Measurements from ENCODE around the gene WDR76. TPM values are rescaled to one million over a fixed set of nuclear protein-coding genes. Genes with fewer than 3 reads are reported as not detected.
A peak's percentile ranks its signal among the peaks of the same experiment; 100 is the strongest.

WDR76 gene
- total and polyA plus RNA-seq, 9 donors, result 7.2 to 12.2 (median 8.9) TPM

DNA sequence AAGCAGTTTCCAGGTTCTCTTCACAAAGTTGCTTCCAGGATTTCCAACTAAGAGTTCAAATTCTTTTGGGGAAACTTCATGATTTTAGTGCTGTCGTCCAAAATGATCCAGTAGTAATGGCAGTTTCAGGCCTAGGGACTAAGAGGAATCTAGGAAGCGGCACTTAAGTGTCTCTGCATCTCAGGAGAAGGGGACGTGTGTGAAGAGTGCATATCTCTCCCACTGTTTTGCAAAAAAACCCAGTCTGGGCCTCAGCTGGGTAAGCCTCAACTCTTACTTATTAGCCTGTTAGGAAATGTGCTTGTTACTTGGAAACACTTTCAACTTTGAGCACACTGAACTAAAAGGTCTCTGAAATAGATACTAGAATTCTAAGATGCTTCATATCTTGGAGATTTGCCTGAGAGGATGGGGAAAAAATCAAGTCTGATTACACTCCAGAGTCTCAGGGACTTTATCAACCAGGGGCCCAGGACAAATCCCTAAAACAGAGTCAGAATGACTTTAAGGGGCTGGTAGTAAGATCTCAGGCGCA lies 81.8 kb downstream of the WDR76 start:
- no peaks in the 10 kb centered on the region for H3K9me3 ChIP-seq (replicated peaks; ENCODE audit: control insufficient read depth, low read depth, low read length)
- H3K27me3 ChIP-seq (ENCODE audit: control insufficient read depth, insufficient read depth, low read length), result no peaks in the 10 kb centered on the region
- H3K4me1 ChIP-seq (ENCODE audit: control insufficient read depth, insufficient read depth, low read length), result peaks cover 8% of the 10 kb centered on the region
- DNase-seq, result peak; percentile 68
- H3K36me3 ChIP-seq (ENCODE audit: control insufficient read depth, insufficient read depth, low read length), result no peaks in the 10 kb centered on the region
- H3K4me3 ChIP-seq (ENCODE audit: low read length), result no peak overlapping the region
- WGBS (ENCODE audit: insufficient coverage), result 40% methylated on average over 2 of the region's 4 CpGs
- peak overlapping the region; percentile 43 for H3K27ac ChIP-seq (ENCODE audit: low read length)

DNA sequence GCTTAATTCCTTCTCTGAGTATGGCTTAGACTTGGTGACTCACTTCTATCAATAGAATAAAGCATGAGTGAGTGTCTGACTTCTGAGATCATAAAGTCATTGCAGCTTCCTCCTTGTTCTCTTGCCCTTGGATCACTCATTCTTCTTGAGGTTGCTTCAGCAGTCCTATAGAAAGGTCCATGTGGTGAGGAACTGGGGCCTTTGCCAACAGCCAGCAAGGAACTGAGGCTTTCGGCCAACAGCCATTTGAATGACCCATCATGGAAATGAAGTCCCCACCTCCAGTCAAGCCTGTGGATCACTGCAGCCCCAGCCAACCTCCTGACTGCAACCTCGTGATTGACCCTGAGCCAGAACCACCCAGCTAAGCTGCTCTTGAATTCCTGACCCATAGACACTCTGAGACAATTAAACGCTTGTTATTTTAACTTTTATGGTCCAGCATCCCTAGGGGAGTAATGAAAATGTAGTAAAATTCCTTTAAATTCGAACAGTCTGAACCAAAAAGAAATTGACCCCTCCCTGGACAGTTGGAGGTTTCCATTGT lies 84.5 kb downstream of the WDR76 start:
- Histone ChIP-seq H3K9me3 (replicated peaks; ENCODE audit: control insufficient read depth, low read depth, low read length) (no peaks in the 10 kb centered on the region), H3K4me1 (ENCODE audit: control insufficient read depth, insufficient read depth, low read length) (peaks cover 3% of the 10 kb centered on the region), H3K27ac (ENCODE audit: low read length) (no peak overlapping the region), H3K36me3 (ENCODE audit: control insufficient read depth, insufficient read depth, low read length) (no peaks in the 10 kb centered on the region), H3K4me3 (ENCODE audit: low read length) (no peak overlapping the region), H3K27me3 (ENCODE audit: control insufficient read depth, insufficient read depth, low read length) (no peaks in the 10 kb centered on the region)
- peak; percentile 73 for DNase-seq
- WGBS (ENCODE audit: insufficient coverage), result 20% methylated on average over 1 of the region's 4 CpGs

DNA sequence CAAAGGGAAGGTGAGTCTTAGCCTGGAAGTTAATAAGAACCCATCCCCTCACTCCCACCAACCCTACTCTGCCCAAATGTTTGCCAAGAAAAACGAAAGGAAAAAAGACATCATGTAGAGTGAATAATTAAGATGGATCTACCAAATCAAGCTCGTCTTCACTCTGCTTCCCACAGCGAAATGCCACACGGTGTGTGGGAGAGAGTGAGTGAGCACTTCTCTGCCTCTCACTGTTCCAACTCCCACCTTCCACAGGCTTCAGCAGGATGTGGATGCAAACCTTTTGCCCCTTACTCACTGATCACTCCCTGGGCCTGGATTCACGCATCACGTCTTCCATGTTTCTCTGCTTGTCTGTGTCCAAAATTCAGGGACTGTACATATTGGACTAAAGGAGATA lies 85.4 kb downstream of the WDR76 start:
- Histone ChIP-seq H3K27ac (ENCODE audit: low read length) (no peak overlapping the region), H3K4me1 (ENCODE audit: control insufficient read depth, insufficient read depth, low read length) (peaks cover 3% of the 10 kb centered on the region), H3K9me3 (replicated peaks; ENCODE audit: control insufficient read depth, low read depth, low read length) (no peaks in the 10 kb centered on the region), H3K27me3 (ENCODE audit: control insufficient read depth, insufficient read depth, low read length) (no peaks in the 10 kb centered on the region), H3K36me3 (ENCODE audit: control insufficient read depth, insufficient read depth, low read length) (no peaks in the 10 kb centered on the region), H3K4me3 (ENCODE audit: low read length) (no peak overlapping the region)
- DNase-seq, result no peak
- WGBS (ENCODE audit: insufficient coverage), result 60% methylated on average over 1 of the region's 6 CpGs

DNA sequence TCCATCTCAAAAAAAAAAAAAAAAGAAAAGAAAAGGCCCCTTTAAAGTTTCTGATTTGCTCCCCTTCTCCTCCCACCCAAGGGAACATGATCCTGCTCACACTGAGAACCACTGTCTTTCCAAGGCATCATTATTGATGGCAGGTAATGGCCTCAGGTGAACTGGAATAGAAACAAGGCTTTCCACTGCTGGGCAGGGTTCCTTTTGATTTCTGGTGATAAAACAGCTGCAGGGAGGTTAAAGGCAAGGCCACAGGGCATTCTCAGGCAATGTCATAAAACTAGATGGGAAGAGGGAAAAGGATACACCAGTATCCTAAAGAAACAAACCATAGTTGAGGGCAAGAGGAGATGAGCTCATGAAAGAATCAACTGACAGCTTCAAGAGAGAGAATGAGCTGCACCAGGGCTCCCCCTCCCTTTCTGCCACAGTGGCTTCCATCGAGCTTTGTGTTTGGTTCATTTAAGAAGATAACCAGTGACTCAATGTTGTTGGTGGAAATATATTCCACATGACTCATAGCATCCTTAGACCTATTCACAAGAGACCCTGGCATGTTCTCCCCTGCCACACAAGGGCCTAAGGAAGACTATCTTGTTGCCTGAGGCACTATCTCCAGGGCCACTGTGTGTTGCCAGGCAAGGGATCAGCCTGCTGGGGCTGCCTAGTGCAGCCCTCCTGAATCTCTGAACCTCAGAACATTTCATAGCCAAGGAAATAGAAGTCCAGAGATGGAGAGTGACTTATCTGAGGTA lies 86.4 kb downstream of the WDR76 start:
- H3K4me3 ChIP-seq (ENCODE audit: low read length), result no peak overlapping the region
- no peak overlapping the region for H3K27ac ChIP-seq (ENCODE audit: low read length)
- WGBS (ENCODE audit: insufficient coverage), result no CpG with 5 or more reads among the region's 1 CpG
- peaks cover 3% of the 10 kb centered on the region for H3K4me1 ChIP-seq (ENCODE audit: control insufficient read depth, insufficient read depth, low read length)
- no peaks in the 10 kb centered on the region for H3K27me3 ChIP-seq (ENCODE audit: control insufficient read depth, insufficient read depth, low read length)
- no peak for DNase-seq
- no peaks in the 10 kb centered on the region for H3K36me3 ChIP-seq (ENCODE audit: control insufficient read depth, insufficient read depth, low read length)
- no peaks in the 10 kb centered on the region for H3K9me3 ChIP-seq (replicated peaks; ENCODE audit: control insufficient read depth, low read depth, low read length)

DNA sequence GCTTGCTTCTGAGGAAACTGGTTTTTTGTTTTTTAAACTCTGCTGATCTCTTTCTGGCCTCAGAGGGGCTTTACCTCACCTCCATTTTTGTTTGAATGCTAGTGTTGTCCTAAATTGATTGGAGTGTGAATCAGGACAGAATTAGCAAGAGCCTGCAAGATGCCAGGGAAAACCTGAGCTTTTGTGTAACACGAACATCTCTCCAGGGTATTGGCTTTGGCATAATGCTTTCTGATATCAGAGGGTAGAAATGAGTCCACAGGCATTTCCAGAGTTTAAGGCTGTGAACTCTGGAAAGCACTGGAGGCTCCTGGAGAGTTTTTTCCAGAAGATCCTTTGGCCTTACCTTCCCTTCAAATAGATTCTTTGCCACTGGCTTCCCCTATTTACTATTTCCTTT lies 87.1 kb downstream of the WDR76 start:
- Histone ChIP-seq H3K4me1 (ENCODE audit: control insufficient read depth, insufficient read depth, low read length) (peaks cover 3% of the 10 kb centered on the region), H3K36me3 (ENCODE audit: control insufficient read depth, insufficient read depth, low read length) (no peaks in the 10 kb centered on the region), H3K9me3 (replicated peaks; ENCODE audit: control insufficient read depth, low read depth, low read length) (no peaks in the 10 kb centered on the region), H3K4me3 (ENCODE audit: low read length) (no peak overlapping the region), H3K27ac (ENCODE audit: low read length) (no peak overlapping the region), H3K27me3 (ENCODE audit: control insufficient read depth, insufficient read depth, low read length) (no peaks in the 10 kb centered on the region)
- no peak for DNase-seq
- WGBS (ENCODE audit: insufficient coverage), result 67% methylated on average over 1 of the region's 1 CpG

DNA sequence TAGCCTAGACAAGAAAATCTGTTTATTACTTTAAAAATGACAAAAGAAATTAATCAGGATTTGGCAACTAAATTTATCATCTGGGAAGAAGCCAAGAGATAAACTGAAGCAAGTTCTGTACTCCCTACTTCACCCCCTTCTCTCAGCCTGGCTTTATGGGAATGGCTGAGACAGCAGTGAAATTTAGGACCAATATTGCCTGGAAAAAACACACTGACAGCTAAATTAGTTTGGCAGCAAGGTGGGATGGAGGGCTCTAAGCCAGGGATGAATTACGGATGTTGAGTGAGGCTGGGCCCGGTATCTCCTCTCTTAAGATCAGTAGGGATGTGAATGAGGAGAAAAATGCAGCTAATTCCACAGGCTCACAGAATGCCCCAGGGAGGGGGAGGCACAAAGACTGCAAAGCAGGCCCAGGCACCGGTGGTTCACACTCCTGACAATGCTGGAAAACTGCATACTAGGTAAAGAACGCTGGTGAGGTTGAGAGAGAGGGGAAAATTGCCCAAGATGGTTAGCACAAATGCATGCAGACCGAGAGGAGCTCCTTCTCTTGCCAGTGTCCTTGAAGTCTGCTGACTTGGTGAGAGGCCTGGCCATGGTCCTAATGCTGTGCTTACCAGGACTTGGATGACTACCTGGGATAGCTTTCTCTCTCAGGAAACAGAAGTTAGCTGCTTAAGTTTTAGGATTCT lies 89.0 kb downstream of the WDR76 start:
- H3K36me3 ChIP-seq (ENCODE audit: control insufficient read depth, insufficient read depth, low read length), result no peaks in the 10 kb centered on the region

DNA sequence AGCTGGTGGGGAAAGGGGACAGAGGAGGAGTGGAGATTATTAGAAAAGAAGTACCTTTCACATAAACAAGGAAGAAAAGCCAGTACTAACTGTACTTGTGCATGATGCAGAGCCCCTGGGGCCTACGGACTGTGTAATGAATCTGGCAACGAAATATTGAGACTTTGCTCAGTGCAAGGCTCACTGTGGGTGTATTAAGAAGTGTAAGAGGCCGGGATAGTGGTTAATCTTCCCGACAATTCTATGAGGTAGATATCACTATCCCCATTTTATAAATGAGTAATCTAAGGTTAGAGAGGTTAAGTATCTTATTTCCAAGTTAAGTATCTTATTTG lies 89.5 kb downstream of the WDR76 start:
- peaks cover 11% of the 10 kb centered on the region for H3K4me1 ChIP-seq (ENCODE audit: control insufficient read depth, insufficient read depth, low read length)

More for the DNA sequence above, 89.0 kb downstream of the WDR76 start:
- Histone ChIP-seq H3K27me3 (ENCODE audit: control insufficient read depth, insufficient read depth, low read length) (no peaks in the 10 kb centered on the region), H3K9me3 (replicated peaks; ENCODE audit: control insufficient read depth, low read depth, low read length) (no peaks in the 10 kb centered on the region), H3K4me3 (ENCODE audit: low read length) (no peak overlapping the region), H3K27ac (ENCODE audit: low read length) (no peak overlapping the region), H3K4me1 (ENCODE audit: control insufficient read depth, insufficient read depth, low read length) (peaks cover 11% of the 10 kb centered on the region)
- peak; percentile 27 for DNase-seq
- WGBS (ENCODE audit: insufficient coverage), result 34% methylated on average over 4 of the region's 5 CpGs

More for the DNA sequence above, 89.5 kb downstream of the WDR76 start:
- H3K9me3 ChIP-seq (replicated peaks; ENCODE audit: control insufficient read depth, low read depth, low read length), result no peaks in the 10 kb centered on the region
- no peaks in the 10 kb centered on the region for H3K36me3 ChIP-seq (ENCODE audit: control insufficient read depth, insufficient read depth, low read length)
- DNase-seq, result peak; percentile 60
- no peaks in the 10 kb centered on the region for H3K27me3 ChIP-seq (ENCODE audit: control insufficient read depth, insufficient read depth, low read length)
- WGBS (ENCODE audit: insufficient coverage), result no CpG with 5 or more reads among the region's 4 CpGs
- H3K27ac ChIP-seq (ENCODE audit: low read length), result no peak overlapping the region
- no peak overlapping the region for H3K4me3 ChIP-seq (ENCODE audit: low read length)

Other genes with a start within 250 kb of the WDR76 start
- gene PPIP5K1, start 236.8 kb upstream of the WDR76 start, total RNA-seq, result 6.1 TPM
- 1 to 10 TPM; 5.9 to 9.9 (median 7.0) TPM for gene PPIP5K1, start 236.8 kb upstream of the WDR76 start, polyA plus RNA-seq (ENCODE audit: insufficient read depth in 1 of 8, insufficient read length in 8 of 8, low replicate concordance in 1 of 8)
- gene CKMT1B, start 233.0 kb upstream of the WDR76 start, total RNA-seq, result not detected
- 1 to 10 TPM in 1 of 8 donors, under 1 TPM in 1, not detected in 6; 0.34 to 1.4 TPM for gene CKMT1B, start 233.0 kb upstream of the WDR76 start, polyA plus RNA-seq (ENCODE audit: insufficient read depth in 1 of 8, insufficient read length in 8 of 8, low replicate concordance in 1 of 8)
- 0.09 TPM for gene STRC, start 208.2 kb upstream of the WDR76 start, total RNA-seq
- gene STRC, start 208.2 kb upstream of the WDR76 start, polyA plus RNA-seq (ENCODE audit: insufficient read depth in 1 of 8, insufficient read length in 8 of 8, low replicate concordance in 1 of 8), result 1 to 10 TPM in 1 of 8 donors, under 1 TPM in 7; 0.09 to 1.6 (median 0.38) TPM
- gene CATSPER2, start 178.2 kb upstream of the WDR76 start, total RNA-seq, result 0.93 TPM
- 1 to 10 TPM in 6 of 8 donors, under 1 TPM in 2; 0.79 to 4.1 (median 1.3) TPM for gene CATSPER2, start 178.2 kb upstream of the WDR76 start, polyA plus RNA-seq (ENCODE audit: insufficient read depth in 1 of 8, insufficient read length in 8 of 8, low replicate concordance in 1 of 8)
- gene CKMT1A, start 133.1 kb upstream of the WDR76 start, total RNA-seq, result not detected
- under 1 TPM in 3 of 8 donors, not detected in 5; 0.35 to 0.41 (median 0.38) TPM for gene CKMT1A, start 133.1 kb upstream of the WDR76 start, polyA plus RNA-seq (ENCODE audit: insufficient read depth in 1 of 8, insufficient read length in 8 of 8, low replicate concordance in 1 of 8)
- gene PDIA3, start 80.6 kb upstream of the WDR76 start, total RNA-seq, result 101 TPM
- gene PDIA3, start 80.6 kb upstream of the WDR76 start, polyA plus RNA-seq (ENCODE audit: insufficient read depth in 1 of 8, insufficient read length in 8 of 8, low replicate concordance in 1 of 8), result 100 to 1,000 TPM; 217 to 381 (median 241) TPM
- 2.3 TPM for gene ELL3, start 50.0 kb upstream of the WDR76 start, total RNA-seq
- gene ELL3, start 50.0 kb upstream of the WDR76 start, polyA plus RNA-seq (ENCODE audit: insufficient read depth in 1 of 8, insufficient read length in 8 of 8, low replicate concordance in 1 of 8), result 1 to 10 TPM; 1.9 to 4.2 (median 2.8) TPM
- gene SERF2, start 34.7 kb upstream of the WDR76 start, total RNA-seq, result 650 TPM
- 100 to 1,000 TPM; 505 to 760 (median 671) TPM for gene SERF2, start 34.7 kb upstream of the WDR76 start, polyA plus RNA-seq (ENCODE audit: insufficient read depth in 1 of 8, insufficient read length in 8 of 8, low replicate concordance in 1 of 8)
- 0.18 TPM for gene SERINC4, start 26.8 kb upstream of the WDR76 start, total RNA-seq
- under 1 TPM in 4 of 8 donors, not detected in 4; 0.41 to 0.59 (median 0.49) TPM for gene SERINC4, start 26.8 kb upstream of the WDR76 start, polyA plus RNA-seq (ENCODE audit: insufficient read depth in 1 of 8, insufficient read length in 8 of 8, low replicate concordance in 1 of 8)
- 3.9 TPM for gene HYPK, start 26.4 kb upstream of the WDR76 start, total RNA-seq
- gene HYPK, start 26.4 kb upstream of the WDR76 start, polyA plus RNA-seq (ENCODE audit: insufficient read depth in 1 of 8, insufficient read length in 8 of 8, low replicate concordance in 1 of 8), result 10 to 100 TPM in 5 of 8 donors, 1 to 10 TPM in 3; 5.4 to 20.3 (median 11.5) TPM
- 25.9 TPM for gene MFAP1, start 2.3 kb upstream of the WDR76 start, total RNA-seq
- 10 to 100 TPM; 31.0 to 42.2 (median 34.7) TPM for gene MFAP1, start 2.3 kb upstream of the WDR76 start, polyA plus RNA-seq (ENCODE audit: insufficient read depth in 1 of 8, insufficient read length in 8 of 8, low replicate concordance in 1 of 8)